GM20000 (cell line): ENCODE measurements around the gene RFFL.

Experiments used
- DNase-seq: peaks from one replicate; pipeline ENCODE4 v3.0.0; 2012; ENCODE audit warnings: low spot score
- TF ChIP-seq, protein P1 (sequence below): IDR thresholded peaks from 2 replicates; pipeline ENCODE4 v1.5.1; 2012; ENCODE audit warnings: mild to moderate bottlenecking, control low read depth; ENCODE audit errors: extremely low read depth, missing control alignments

Gene RFFL

DNA sequence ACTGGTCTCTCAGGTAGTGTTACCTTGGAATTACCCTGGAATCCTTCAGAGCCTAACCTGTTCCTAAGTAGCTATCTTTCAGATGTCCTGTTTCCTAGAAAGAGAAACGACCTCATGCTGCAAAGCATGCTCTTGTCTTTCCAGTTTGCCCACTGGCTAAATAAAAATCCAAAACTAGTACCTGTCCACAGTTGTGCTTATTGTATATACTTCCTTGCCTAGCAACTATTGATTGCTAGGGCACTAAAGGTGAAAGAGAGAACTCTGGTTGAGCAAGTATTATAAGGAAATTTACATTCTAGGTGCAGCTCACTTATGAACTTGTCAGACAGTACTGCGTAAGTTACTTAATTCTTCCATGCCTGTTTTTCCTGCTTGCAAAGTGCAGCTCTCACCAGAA, 44.7 kb downstream of the RFFL start:
- TF ChIP-seq, protein P1, sequence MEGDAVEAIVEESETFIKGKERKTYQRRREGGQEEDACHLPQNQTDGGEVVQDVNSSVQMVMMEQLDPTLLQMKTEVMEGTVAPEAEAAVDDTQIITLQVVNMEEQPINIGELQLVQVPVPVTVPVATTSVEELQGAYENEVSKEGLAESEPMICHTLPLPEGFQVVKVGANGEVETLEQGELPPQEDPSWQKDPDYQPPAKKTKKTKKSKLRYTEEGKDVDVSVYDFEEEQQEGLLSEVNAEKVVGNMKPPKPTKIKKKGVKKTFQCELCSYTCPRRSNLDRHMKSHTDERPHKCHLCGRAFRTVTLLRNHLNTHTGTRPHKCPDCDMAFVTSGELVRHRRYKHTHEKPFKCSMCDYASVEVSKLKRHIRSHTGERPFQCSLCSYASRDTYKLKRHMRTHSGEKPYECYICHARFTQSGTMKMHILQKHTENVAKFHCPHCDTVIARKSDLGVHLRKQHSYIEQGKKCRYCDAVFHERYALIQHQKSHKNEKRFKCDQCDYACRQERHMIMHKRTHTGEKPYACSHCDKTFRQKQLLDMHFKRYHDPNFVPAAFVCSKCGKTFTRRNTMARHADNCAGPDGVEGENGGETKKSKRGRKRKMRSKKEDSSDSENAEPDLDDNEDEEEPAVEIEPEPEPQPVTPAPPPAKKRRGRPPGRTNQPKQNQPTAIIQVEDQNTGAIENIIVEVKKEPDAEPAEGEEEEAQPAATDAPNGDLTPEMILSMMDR: no peak
- no peak for DNase-seq

DNA sequence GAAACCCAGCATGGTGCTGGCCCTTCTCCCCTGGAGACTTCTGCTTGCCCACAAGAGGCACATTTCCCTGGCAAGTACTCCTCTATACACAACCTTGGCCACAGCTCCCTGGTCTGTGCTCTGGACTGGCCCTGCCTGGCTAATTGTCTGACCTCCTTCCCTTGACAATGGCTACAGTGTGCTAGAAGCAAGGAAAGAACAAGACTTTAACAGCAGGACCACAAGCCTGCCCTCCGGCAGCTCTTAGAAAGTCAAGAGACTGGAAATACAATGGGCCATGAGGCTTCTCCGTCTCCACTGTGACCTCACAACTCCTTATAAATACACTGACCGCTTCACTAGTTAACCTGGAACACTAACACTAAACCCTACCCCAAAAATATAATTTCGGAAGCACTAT, 46.5 kb downstream of the RFFL start:
- TF ChIP-seq, protein P1: no peak
- DNase-seq: no peak

DNA sequence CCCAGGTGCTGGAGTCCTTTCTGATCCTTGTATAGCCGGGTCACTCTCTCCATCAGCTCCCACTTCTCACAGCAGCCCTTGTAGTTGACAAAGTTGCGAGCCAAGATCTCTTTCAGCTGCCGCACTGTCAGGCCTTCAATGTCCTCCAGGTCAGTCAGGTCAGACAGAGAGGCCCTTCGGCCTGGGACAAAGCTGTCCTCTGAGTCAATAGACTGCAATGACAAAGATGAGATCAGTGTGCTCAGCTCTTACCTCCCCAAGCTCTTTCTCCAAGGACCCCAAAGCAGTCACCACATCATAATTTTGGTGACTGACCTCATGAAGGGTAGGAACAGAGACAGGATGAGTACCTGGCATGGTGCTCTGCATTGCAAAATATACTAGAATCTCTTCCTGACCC, 47.1 kb downstream of the RFFL start:
- TF ChIP-seq, protein P1: no peak
- DNase-seq: no peak

DNA sequence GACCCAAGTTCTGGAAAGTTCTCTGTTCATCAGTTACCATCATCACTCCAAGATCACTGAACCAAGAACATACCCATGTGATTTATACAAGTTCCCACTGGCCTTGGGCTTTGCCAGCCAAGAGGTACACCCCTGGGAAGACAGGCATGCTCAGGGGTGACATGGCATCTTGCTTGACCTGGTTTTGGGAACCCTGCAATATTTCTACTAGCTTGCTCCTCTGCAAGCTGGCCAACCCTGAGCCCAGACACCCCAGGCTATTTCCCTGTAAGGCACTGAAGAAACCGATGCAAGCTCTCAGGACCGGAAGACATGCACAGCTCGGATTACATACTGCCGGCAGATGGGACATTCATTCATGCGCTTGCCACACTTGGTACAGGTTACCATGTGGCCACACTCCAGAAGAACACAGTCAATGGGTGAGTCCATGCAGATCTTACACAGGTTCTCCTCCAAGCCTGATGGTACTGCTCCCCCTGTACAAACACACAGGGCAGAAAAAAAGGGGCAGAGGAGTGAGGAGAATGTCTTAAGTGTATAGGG, 51.8 kb downstream of the RFFL start:
- no peak for DNase-seq

DNA sequence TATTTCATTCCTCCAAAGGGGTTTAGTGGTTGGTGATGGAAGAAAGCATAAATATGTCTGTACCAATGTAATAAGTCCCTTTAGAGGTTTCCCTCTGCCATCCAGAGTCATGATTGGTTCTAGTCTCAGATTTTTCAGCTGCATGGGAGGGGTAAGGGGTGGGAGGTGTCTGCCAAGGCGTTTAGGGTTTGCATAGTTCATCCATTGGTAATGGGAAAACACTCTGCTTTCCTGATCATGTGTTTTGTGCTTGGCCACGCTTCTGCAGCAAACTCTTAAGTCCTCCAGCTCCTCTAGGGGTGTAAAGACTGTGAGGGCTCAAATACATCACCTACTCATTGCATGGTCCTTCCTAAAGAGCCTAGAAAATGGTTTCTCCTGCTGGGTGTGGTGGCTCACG, 53.4 kb downstream of the RFFL start:
- no peak for DNase-seq
- TF ChIP-seq, protein P1: no peak

More for the DNA sequence above, 51.8 kb downstream of the RFFL start:
- TF ChIP-seq, protein P1: no peak

DNA sequence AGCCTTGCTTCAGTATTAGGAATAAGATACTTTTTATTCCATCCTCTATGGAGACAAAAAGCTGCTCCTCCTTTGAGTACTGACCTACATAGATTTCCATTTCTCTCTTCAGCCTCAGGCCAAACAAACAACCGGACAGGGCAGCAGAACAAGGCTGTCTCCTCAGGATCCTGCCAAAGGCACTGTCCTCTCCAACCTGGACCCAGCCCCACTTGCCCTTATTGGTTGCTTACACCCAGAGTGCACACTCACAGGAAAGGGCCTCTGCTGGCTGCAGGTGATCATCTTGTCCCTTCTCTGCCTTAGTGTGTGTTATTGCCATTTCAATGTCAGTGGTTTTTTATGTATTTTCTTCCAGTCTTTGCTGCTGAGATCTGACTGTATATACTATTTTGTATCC, 56.5 kb downstream of the RFFL start:
- TF ChIP-seq, protein P1: no peak
- no peak for DNase-seq

DNA sequence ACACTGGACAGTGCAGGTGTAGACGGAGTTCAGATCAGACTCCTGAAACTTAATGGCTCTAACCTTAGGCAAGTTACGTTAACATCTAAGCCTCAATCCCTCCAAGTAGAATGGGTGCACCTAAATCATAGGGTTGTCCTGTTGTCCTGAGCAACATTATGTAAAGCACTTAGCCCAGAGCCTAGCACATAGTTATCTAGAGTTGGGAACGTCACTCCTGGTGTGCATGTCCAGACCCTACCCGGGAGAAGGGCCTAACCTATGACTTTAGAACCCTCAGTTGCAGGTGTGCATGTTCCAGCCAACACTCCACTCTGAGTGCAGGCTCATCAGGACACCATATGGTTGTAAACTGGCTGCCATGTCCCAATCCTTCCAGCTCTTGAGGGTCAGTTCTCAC, 57.2 kb downstream of the RFFL start:
- TF ChIP-seq, protein P1: no peak
- no peak for DNase-seq
